Nephron (organoid): Measurements from ENCODE around the gene RELN.
"Not testable (repeated sequence)": the region's sequence is repeated elsewhere in the genome, so short reads cannot be mapped to it uniquely, and the experiment has no call there.

Experiments used
- H3K27ac Mint-ChIP-seq, 3 experiments: 2 replicates each; pipeline ENCODE4 v1.8.0; 2020; ENCODE audit warnings: mixed read lengths in 3 of 3, mild to moderate bottlenecking in 2 of 3, moderate library complexity in 1 of 3
- H3K27me3 Mint-ChIP-seq: 2 replicates; pipeline ENCODE4 v1.8.0; 2021; ENCODE audit warnings: low read depth, mild to moderate bottlenecking, moderate library complexity, mixed read lengths
- H3K36me3 Mint-ChIP-seq: 2 replicates; pipeline ENCODE4 v1.8.0; 2020; ENCODE audit warnings: low read depth, mixed read lengths
- H3K4me1 Mint-ChIP-seq: 2 replicates; pipeline ENCODE4 v1.8.0; 2020; ENCODE audit warnings: mixed read lengths
- H3K4me3 Mint-ChIP-seq, 3 experiments: 2 replicates each; pipeline ENCODE4 v1.8.0; 2020; ENCODE audit warnings: mild to moderate bottlenecking in 3 of 3, mixed read lengths in 3 of 3, moderate library complexity in 2 of 3
- H3K9me3 Mint-ChIP-seq: 2 replicates; pipeline ENCODE4 v1.8.0; 2020; ENCODE audit warnings: mixed read lengths
- TF ChIP-seq, protein P1 (sequence below), 3 experiments: fragments of 200-600 bp; sonication (generic); IDR thresholded peaks; one replicate each; pipeline ENCODE4 v1.5.0; 2021; ENCODE audit warnings: antibody characterized with exemption in 3 of 3; ENCODE audit not compliant: unreplicated experiment in 3 of 3

RELN gene

DNA sequence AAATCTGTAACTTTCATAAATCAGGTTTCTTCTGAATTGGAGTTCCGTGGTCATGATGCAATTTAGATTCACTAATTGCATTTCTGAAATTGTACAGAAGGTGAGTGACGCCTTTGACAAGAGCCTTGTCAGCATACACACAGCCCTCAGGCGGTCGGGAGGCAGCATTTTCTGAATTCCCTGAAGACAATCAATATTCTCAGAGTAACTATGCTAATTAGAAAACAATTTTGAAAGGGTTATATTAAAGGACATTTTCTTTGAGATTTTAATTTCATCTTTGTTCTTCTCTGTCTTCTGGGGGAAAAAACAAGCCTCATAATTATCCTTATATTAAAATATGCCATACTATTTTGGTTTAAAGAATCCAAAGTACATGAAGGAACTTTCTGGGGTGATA is 488.3 kb downstream of the RELN start:
- H3K9me3 Mint-ChIP-seq = no peaks in the 10 kb centered on the region
- H3K27ac Mint-ChIP-seq = no peak overlapping the region
- no peaks in the 10 kb centered on the region for H3K36me3 Mint-ChIP-seq

DNA sequence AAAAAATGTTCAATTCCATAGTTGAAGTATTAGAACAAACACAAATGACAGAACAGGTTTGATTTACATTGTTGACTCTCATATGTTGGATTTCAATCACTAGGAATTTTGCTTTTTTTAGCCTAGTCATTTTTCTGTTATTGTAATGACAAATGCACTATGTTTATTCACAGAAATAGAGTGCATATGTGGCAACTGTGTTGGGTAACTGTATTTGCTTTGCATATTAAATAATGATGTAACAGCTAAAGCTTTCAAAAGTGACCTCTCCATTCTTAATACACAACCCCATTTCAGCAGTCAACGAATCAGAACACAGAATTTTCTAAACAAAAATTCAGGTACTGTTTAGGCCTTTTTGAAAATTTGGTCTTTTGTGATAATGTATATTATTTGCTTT is 489.5 kb downstream of the RELN start:
- H3K4me3 Mint-ChIP-seq = no peak overlapping the region
- no peaks in the 10 kb centered on the region for H3K4me1 Mint-ChIP-seq
- H3K27me3 Mint-ChIP-seq = no peaks in the 10 kb centered on the region
- H3K27ac Mint-ChIP-seq = no peak overlapping the region
- TF ChIP-seq, protein P1, sequence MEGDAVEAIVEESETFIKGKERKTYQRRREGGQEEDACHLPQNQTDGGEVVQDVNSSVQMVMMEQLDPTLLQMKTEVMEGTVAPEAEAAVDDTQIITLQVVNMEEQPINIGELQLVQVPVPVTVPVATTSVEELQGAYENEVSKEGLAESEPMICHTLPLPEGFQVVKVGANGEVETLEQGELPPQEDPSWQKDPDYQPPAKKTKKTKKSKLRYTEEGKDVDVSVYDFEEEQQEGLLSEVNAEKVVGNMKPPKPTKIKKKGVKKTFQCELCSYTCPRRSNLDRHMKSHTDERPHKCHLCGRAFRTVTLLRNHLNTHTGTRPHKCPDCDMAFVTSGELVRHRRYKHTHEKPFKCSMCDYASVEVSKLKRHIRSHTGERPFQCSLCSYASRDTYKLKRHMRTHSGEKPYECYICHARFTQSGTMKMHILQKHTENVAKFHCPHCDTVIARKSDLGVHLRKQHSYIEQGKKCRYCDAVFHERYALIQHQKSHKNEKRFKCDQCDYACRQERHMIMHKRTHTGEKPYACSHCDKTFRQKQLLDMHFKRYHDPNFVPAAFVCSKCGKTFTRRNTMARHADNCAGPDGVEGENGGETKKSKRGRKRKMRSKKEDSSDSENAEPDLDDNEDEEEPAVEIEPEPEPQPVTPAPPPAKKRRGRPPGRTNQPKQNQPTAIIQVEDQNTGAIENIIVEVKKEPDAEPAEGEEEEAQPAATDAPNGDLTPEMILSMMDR (IDR thresholded peaks at IDR 0.05; ENCODE audit: unreplicated experiment in 3 of 3) = no peak
- no peaks in the 10 kb centered on the region for H3K9me3 Mint-ChIP-seq
- no peaks in the 10 kb centered on the region for H3K36me3 Mint-ChIP-seq

More for the DNA sequence above, 488.3 kb downstream of the RELN start:
- TF ChIP-seq, protein P1 (IDR thresholded peaks at IDR 0.05; ENCODE audit: unreplicated experiment in 3 of 3) = no peak
- Mint-ChIP-seq H3K4me1 (no peaks in the 10 kb centered on the region), H3K27me3 (no peaks in the 10 kb centered on the region), H3K4me3 (no peak overlapping the region)

DNA sequence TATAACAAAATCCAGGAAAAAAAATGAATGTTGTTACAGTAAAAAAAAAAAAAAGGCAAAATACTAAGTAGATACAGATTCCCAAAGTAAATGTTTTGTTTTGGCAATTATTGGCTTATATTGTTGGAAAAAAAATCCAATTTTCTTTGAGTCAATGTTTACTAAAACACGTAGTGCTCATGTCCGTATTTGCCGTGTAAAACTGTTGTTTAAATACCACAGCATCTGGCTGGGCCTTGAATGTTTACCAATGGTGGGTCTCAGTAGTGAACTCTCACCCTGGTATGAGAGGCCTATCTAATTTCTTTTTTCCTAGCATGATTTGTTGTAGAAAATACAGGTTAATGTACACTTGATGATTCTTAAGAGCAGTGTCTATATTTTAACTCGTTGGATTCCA is 502.0 kb downstream of the RELN start:
- Mint-ChIP-seq H3K4me3 (no peak overlapping the region), H3K27me3 (no peaks in the 10 kb centered on the region), H3K27ac (no peak overlapping the region), H3K4me1 (no peaks in the 10 kb centered on the region), H3K9me3 (no peaks in the 10 kb centered on the region), H3K36me3 (no peaks in the 10 kb centered on the region)
- TF ChIP-seq, protein P1 (IDR thresholded peaks at IDR 0.05; ENCODE audit: unreplicated experiment in 3 of 3) = no peak

DNA sequence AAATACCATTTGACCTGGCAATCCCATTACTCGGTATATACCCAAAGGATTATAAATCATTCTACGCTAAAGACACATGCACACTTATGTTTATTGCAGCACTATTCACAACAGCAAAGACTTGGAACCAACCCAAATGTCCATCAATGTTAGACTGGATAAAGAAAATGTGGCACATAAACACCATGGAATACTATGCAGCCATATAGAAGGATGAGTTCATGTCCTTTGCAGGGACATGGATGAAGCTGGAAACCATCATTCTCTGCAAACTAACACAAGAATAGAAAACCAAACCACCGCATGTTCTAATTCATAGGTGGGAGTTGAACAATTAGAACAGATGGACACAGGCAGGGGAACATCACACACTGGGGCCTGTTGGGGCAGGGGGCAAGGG is 502.6 kb downstream of the RELN start:
- H3K36me3 Mint-ChIP-seq, H3K27ac Mint-ChIP-seq, H3K9me3 Mint-ChIP-seq, H3K4me1 Mint-ChIP-seq, H3K27me3 Mint-ChIP-seq, H3K4me3 Mint-ChIP-seq: not testable (repeated sequence)

DNA sequence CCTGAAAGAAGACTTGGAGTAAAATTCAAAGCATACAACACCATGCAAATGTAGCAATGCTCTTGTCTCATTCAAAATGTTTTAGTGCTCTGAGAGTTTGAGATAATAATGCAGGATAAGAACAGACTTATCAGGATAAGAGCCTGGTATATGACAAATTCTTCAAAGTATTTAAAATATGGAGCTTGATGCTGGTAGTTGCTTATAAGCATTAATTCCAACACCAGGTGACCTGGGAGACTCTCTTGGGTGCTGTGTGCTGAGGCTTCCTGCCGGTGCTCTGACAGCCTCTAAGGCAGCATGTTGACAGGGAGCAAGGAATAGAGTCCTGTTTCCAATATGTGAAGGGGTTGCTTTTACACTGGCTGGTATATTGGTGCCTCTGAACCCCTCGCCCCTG is 508.7 kb downstream of the RELN start:
- TF ChIP-seq, protein P1 (IDR thresholded peaks at IDR 0.05; ENCODE audit: unreplicated experiment in 3 of 3) = no peak

DNA sequence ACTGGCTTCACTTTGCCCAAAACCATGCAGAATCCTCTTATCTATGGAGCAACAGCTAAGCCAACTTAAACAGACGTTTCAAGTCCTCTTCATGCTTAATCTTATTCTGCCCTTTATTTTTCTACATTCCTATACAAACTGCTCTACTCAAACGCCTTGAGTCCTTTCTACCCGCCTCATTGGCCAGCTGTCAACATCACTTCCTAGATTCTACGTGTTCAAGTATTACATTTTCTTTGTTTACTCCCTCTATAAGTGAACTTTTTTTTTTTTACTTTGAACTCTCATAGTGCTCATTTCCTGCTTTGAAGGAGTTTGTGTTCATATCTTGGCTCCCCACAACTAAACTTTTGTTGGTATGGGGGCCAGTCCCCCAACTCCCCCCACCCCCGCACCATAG is 514.5 kb downstream of the RELN start:
- Mint-ChIP-seq H3K4me1 (no peaks in the 10 kb centered on the region), H3K36me3 (no peaks in the 10 kb centered on the region), H3K27ac (no peak overlapping the region), H3K4me3 (no peak overlapping the region), H3K27me3 (no peaks in the 10 kb centered on the region), H3K9me3 (no peaks in the 10 kb centered on the region)
- TF ChIP-seq, protein P1 (IDR thresholded peaks at IDR 0.05; ENCODE audit: unreplicated experiment in 3 of 3) = no peak

More for the DNA sequence above, 508.7 kb downstream of the RELN start:
- no peaks in the 10 kb centered on the region for H3K4me1 Mint-ChIP-seq
- H3K9me3 Mint-ChIP-seq = no peaks in the 10 kb centered on the region
- no peaks in the 10 kb centered on the region for H3K27me3 Mint-ChIP-seq
- no peak overlapping the region for H3K4me3 Mint-ChIP-seq
- no peaks in the 10 kb centered on the region for H3K36me3 Mint-ChIP-seq
- no peak overlapping the region for H3K27ac Mint-ChIP-seq
